HG03066 (cell line): ENCODE measurements around the gene PWWP2B.

Experiments used
- ATAC-seq: cut with Tn5 transposase; IDR thresholded peaks from one replicate; pipeline ENCODE4 v1.9.1; 2021; ENCODE audit warnings: low read depth; ENCODE audit not compliant: unreplicated experiment

The PWWP2B gene

DNA sequence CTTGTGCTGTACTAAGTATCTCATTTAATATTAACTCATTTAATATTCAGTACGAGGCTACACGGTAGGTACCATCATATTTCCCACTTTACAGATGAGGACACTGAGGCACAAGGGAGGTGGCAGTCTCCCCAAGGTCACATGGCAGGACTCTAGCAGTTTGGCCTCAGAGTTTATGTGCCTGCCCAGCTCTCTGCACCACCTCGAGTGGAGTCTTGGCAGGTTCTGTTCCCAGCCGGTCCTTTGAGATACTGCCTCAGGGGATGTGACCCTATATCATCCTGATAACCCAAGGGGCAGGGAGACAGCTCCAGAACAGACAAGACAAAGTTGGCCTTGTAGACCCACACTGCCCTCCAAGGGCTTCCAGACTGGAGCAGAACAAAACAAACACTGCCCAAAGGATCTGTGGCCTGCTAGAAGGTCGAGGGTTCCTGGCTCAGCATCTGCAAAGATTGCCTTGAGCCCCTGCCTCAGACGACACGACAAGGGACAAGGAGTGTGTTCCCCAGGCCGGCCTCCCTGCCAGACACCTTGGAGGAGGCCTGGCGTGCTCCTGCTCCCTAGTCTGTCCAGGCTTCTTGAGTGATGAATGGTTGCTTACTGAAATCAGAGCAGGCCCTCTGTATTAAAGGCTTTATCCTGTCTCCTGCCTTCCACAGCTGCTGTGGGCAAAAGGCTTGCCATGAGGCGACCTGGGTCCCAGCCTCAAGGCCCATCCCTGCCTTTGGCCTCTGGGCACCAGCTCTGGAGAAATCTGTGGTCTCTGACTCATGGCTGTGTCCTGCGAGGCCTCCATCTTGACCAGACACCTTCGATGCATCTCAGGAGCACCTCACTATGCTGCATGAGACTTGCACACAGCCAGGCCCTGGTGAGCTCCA is 3.9 kb upstream of the PWWP2B start:
- no peak for ATAC-seq

GRCh38 chr10:132393695-132394181 is 3.3 kb upstream of the PWWP2B start:
- ATAC-seq: no peak

DNA sequence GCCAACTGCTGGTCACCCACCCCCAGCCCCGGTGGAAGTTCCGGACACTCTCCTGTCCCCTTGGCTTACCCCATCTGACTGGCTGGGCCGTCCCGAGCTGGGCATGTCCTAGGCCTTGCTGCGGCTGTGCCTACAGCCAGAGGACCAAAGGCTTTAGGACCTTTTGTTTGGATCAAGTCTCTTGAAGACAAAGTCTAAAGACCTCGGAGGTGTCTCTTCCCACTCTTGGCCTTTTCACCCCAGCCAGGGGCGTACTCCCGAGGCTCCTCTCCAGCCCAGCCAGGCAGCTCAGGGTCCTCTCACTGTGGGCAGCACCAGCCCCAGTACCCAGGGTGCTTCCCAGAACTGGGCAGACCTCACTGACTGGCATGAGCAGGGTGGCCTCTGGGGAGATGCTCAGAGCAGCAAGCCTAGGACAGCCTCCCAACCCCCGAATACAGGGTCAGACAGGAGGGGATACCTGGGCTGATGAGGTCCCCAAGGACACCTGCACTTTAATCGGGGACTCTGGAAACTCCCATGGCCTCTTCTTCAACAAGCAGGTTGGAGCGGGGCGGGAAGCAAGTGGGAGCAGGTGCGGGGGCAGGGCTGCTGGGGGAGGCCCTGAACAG is 2.7 kb upstream of the PWWP2B start:
- ATAC-seq: no peak

- ATAC-seq: no peak
Measured at GRCh38 chr10:132394936-132395703, 1.9 kb upstream of the PWWP2B start.

GRCh38 chr10:132395704-132396493 is 1.1 kb upstream of the PWWP2B start:
- ATAC-seq: no peak

DNA sequence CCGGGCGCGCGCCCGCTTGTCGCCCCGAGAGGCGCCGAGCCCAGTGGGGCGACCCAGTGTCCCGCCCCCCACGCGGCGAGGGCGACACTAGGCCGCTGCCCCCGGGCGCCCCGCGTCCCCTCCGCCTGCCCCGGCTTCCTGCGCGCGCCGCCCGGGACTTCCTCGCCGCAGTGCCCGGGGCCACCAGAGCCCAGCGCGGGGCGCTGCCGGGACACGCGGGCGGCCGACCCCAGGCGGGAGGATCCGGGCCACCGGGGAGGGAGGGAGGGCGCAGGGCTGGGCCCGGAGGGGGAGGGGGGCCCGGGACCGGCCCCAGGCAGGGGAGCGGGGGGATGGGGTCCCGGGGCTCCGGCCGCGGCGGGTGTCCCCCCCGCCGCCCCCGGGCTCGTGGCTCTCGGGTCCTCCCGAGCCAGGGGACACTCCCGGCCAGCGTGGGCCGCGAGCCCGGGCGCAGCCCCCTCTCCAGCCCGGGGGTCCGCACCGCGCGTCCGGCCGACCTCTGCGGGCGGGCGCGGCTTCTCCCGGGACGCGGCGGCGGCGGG is 435 bp upstream of the PWWP2B start:
- peak; percentile 38 for ATAC-seq

- no peak for ATAC-seq
Measured at GRCh38 chr10:132397671-132398565, 918 bp downstream of the PWWP2B start.

GRCh38 chr10:132398566-132398991 is 1.6 kb downstream of the PWWP2B start:
- ATAC-seq: no peak

DNA sequence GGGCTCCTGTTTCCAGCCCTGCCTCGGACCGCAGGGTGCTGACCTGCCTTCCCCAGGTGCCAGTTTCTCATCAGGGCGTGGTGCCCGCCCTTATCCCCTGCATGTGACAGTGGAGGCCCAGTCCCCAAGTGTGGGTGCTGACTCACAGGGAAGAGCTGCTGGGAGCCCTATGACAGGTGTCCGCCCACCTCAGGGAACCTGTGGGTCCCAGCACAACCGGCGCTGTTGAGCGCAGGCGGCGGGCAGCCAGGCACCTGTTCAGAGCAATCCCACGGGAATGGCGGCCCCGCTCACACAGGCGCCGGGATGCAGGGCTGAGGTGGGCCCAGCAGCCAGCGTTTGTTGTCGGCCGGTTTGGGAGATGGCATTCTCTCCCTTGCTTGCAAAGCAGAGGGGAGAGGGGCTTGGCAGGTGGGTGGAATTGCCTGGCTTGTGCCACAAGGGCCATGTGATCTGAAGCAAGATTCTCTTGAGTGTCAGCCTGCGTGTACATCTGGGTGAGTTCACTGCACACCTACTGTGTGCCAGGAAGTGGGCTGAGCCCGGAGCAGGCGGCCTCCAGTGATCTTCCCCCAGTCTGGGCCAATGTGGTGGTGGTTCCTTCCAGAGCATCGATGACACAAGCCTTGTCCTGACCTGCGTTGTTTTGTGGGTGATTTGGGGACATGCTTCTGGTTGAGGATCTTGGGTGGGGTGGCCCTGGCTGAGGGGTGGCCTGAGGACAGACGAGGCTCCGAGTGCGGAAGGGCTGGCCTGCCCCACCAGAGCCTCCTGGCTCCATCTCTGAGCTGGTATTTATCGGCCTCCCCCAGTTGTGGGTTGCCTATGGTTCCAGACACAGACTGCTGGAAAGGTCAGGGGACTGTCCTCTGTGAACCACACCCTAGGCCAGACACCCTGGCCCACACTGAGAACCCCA is 2.4 kb downstream of the PWWP2B start:
- no peak for ATAC-seq

- ATAC-seq: no peak
Measured at GRCh38 chr10:132400041-132400546, 3.1 kb downstream of the PWWP2B start.

GRCh38 chr10:132400547-132401151 is 3.6 kb downstream of the PWWP2B start:
- ATAC-seq: no peak

DNA sequence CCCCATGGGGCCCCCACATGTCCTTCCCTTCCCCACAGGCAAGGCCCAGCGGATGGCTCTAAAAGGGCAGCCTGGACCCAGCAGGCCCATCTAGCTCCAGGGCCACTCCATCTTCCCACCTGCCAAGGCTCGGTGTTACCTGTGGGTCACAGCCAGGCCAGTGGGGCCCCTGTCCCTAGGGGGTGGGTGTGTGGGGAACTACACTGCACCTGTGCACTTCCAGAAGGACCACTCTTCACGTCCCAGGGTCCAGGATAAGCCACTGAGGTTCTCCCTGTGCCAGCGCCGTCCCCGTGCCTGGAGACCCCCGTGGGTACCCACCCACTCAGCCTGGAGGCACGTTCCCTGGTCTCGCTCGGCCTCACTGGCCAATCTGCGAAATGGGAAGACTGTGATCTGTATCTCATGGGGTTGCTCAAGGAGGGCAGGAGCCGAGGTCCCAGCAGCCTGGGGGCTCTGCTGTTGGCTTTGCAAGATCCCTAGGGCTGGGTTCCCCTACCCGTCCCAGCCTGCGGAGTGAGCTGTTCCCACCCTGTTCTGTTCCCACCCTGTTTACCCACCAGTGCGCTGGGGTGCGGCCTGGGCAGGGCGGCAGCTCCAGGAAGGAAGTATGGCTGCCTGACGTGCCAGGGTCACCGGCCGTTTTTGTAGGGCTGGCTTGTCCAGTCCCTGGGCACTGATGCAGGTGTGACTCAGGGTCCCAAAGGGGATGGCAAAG is 4.6 kb downstream of the PWWP2B start:
- no peak for ATAC-seq

GRCh38 chr10:132402781-132403241 is 5.8 kb downstream of the PWWP2B start:
- no peak for ATAC-seq

GRCh38 chr10:132403511-132404168 is 6.6 kb downstream of the PWWP2B start:
- no peak for ATAC-seq

GRCh38 chr10:132404169-132404880 is 7.3 kb downstream of the PWWP2B start:
- no peak for ATAC-seq
